CD4-positive, alpha-beta T cell treated with Interleukin-17A for 1 hour (primary cell): Measurements from ENCODE around the gene ELMO1.

Experiments
- DNase-seq: peaks from one replicate; pipeline ENCODE4 v3.0.0-alpha.2; 2020

ELMO1 gene

DNA sequence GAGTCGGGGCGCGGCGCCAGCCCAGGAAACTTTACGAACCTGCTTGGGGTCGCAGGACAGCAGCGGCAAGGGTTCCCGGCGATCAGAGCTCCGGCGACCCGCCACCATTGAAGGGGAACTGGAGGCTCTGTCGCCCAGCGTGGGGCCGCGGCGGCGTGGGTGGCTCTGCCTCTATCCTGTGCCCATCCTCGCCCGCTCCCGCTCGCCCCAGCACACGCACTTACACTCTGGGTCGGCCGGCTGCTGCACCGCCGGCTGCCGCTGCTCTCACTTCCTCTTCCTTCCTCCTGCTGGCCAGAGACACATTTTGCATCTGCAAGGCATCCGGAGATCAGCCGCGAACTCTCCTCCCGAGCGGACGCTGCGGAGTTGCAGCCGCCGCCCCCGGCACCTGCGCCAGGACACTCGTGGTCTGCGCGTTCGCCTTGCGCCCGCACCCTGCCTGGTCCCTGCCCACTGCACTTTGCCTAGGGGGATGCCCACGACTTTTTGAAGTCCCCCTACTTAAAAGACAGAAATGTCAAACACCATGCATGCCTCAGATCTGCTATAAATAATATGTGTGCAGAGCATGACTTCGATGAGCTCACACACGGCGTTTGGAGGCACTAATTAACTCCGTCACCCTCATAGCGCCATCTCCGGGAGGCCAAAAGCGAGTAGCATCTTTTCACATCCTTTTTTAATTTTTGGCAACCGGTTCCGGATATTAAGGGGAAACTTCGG, at the start of gene ELMO1:
Gene ELMO1, minus strand, starts transcription at position 229 of the 726 bp plus-strand sequence. CDS start 106,174 bp downstream, outside the sequence.
- peak; percentile 87 for DNase-seq

DNA sequence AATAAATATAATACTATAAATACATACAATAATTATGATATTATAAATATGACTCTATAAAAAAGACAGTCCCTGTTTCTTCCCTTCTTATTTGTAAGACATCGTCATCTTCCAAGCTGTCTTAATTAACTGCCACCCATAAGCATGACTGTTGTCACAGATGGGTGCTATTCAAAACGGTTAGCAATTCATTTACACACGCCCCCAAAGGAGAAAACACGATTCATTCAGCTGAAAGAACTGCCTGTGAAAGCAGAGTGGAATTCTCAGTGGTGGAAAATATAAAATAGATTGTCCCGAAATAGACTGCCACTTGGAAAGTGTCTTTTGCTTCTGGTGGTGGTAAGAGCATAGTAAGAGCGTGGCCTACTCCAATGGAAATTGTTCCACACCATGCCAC, 48.9 kb upstream of the ELMO1 start:
- DNase-seq = no peak

DNA sequence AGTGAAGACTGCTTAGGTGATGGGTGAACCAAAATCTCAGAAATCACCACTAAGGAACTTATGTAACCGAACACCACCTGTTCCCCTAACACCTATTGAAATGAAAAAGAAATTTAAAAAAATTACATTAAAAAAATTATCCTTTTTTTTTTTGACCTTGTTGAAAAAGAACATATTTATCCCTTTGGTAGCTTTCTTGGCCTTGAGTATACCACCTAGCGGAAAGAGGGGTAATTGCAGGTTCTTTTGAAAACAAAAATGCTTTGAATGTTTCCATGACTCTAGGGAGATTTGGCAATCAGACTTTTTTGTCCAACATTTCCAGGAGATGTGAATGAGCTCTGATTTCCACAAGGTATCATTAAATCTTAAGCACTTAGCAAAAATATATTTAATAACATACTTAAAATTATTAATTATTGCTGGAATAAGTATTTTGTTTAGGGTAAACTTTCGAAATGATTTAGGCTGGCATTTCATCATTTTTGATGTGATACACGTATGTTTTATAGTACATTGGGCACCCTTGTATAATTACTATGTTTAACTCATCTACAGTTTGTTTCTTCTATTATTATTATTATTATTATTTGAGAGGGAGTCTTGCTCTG, 47.0 kb upstream of the ELMO1 start:
- DNase-seq = peak; percentile 54

- no peak for DNase-seq
These were observed 46.3 kb upstream of the ELMO1 start for GRCh38 chr7:37494926-37495325.

DNA sequence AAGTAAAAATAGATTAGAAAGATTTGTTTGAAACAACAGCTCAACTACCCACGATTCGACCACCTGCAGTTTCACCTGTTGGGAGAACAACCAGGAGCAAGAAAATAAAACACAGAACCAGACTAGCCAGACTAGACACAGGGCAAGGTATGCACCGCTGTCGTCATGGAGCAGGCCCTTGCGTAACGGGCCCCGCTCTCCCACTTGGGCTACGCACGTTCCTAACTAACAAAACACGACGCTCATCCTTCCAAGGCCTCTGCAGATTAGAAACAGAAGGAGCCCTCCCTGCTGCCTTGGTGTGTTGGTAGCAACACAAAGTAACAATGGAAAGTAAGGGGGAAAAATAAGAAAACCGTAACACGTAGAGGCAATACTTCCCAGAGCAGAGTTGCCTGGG, 45.1 kb upstream of the ELMO1 start:
- no peak for DNase-seq

DNA sequence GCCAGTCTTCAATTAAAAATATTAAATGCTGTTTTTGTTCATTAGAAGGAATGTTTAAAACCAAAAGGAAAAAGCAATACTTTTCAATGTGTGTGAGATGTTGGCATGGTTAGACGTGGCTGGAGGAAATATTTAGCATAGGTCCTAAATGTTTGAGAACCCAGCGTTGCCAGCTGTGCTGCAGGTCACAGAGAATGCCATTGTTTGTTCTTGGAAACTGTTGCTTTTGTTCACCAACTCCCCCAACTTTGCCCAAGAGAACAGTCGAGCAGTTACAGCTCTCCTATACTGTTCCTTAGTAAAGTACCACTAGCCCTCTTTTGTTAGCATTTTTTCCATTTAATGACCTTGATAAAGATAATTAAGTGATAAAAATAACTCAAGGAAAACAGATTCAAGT, 44.5 kb upstream of the ELMO1 start:
- no peak for DNase-seq

- DNase-seq = no peak
These were observed 43.4 kb upstream of the ELMO1 start for GRCh38 chr7:37491919-37492694.

GRCh38 chr7:37489703-37490102, 41.0 kb upstream of the ELMO1 start:
- DNase-seq = no peak

GRCh38 chr7:37488163-37488764, 39.6 kb upstream of the ELMO1 start:
- no peak for DNase-seq

DNA sequence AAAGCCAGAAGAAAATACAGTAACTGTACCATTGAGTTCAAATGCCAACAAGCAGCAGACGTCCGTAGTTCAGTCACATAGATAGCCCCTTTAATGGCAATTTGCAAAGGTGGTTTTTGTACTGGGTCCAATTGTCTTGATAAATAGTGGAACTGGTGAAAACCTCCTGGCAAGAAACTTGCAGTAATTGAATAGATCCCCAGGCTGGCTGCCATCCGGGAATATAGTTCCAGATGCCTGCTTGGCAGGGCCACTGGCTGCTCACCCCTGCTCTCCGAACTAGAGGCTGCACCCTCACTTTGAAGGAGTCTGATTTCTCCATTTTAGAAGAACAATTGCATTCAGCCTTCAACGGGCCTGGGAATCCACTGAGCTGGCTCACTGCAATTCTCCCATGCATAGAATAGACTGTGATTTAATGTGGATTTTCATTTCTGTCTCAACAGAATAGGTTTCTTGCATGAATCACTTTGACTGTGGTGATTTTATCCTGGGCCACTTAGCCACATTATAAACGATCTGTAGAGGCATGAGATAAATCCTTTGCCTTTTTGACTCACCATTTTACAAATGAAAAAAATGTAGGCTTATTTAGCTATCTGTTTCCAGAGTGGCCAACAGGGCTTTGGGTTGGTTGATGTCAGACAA, 35.9 kb upstream of the ELMO1 start:
- DNase-seq = no peak

DNA sequence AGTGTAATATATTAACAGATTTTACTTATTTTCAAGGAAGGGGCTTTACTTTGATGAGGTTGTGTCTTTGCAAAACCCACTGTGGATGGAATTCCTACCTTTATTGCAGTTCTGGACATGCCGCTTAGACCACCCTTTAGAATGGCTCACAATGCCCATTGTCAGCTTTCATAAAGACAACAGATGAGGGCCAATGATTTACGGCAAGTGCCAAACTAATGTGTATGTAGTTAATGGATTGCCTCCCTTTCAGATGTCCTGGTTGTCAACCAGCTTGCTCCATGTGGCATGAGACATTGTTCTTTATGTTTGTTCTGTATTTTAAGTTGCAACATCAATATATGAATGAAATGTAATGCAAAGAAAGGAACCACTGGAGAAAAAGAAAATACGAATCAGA, 35.0 kb upstream of the ELMO1 start:
- no peak for DNase-seq

- no peak for DNase-seq
These were observed 34.3 kb upstream of the ELMO1 start for GRCh38 chr7:37482953-37483352.

- DNase-seq = no peak
These were observed 33.8 kb upstream of the ELMO1 start for GRCh38 chr7:37482505-37482904.

- DNase-seq = no peak
These were observed 33.1 kb upstream of the ELMO1 start for GRCh38 chr7:37481722-37482288.

DNA sequence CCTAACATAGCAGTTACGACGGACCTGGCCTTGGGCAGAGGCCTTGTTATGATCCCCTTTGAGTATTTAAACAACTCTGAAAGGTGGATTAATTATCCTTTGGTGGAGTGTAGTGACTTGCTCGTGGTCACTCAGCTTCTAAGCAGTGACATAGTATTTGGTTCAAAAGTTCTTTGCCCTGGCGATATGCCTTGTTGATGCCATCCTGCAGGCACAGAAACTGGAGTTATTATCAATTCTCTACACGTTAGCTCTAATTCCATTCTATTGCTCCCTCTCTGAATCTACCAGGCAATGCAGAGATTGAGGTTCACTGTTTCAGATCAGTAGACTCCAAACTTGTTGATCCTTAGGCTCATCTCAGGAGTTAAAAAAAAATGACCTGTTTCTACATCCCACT, 32.5 kb upstream of the ELMO1 start:
- no peak for DNase-seq

DNA sequence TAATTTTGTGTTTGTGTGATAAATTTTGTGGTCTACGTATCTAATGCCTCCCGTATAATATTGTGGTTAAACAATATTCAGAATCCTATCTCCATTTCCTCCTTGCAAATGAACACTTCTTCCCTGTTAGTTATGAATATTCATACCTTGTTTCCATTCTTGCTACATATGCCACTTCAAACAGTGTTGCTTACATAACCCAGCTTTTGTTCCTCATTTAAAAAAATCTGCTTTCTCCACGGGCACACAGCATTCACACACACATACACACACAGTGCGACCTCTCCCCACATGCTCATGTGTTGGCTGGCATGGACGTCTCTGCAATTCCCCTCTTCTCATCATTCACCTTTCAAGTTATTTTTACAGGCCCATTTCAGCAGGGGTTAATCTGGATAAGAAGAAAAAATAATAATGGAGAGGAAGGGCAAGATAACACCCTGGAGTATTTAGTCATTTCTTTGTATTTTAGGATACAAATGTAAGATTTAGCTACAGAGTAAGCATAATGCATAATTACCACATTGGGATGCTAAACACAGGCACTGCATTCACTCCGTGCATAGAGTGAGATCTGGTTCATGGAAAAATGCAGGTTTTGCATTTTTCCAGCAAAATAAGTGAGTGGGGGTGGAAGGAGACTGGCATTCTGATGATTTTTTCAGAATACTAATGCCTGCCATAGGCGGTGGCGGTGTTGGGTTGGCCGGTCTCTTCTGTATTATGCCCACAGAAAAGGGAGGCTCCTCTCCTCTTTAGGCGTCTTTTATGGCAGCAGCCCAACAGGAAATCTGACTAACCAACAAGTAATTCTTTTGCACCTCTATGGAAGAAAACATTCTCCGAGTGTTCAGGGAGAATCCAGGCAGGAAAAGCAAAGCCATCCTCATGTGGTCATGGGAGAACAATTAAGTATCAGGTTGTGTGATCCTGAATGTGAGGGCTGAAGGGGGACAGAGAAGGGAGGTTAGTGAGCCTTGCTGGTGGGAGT, 31.7 kb upstream of the ELMO1 start:
- no peak for DNase-seq

- no peak for DNase-seq
These were observed 28.3 kb upstream of the ELMO1 start for GRCh38 chr7:37476881-37477450.

DNA sequence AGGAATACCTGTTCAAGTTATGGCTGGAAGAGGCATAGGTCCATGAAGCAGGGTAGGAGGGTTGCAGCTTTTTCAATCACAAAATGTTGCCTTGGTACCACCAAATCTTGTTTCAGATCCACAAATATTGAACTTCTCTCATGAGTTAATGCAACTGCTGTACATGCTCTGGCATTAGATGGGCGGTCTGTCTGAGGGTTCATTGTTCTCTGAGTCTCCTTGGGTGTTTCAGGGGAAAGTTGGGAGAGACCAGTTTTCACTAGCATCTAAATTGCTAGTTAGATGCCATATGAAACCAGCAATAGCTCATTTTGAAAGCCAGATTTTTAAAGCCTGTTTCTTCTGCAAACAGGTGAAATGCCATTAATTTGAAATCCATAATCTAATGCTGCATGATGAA, 27.8 kb upstream of the ELMO1 start:
- no peak for DNase-seq

DNA sequence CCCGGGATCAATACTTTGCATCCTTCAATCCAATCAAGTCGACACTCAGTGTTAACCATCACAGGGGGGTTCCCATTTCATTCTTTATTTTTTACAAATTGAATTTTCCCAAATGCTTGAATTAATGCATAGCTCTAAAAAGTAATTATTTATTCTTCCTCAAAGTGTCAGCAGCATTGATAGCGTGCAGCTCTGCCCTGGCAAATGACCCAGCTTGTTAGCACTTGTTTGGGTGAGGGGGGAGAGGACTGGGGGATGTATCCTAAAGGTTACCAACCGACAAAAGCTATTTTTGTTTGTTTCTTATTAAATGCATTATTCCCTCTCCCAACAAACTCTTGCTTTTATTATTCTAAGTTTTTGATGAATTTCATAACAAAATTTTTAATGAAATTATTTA, 27.0 kb upstream of the ELMO1 start:
- no peak for DNase-seq

DNA sequence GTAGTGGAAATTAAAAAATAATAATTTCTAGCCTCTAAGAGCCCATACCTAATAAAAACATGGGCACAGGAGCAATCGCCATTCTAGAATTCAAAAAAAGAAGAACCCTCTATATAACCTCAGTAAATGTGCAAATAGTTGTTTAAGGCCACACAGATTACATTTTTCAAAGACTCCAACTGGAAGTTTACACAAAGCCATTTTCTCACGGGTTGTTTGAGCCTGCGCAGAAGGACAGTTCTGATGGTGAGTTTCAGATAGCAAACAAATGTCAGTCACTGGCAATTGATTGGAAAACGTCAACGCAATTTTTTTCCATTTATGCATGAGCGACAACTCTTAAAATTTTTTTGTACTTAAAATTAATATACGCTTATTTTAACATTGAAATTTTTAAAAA, 23.0 kb upstream of the ELMO1 start:
- no peak for DNase-seq

- DNase-seq = no peak
These were observed 18.3 kb upstream of the ELMO1 start for GRCh38 chr7:37467002-37467401.
